Type B pancreatic cell (in vitro differentiated cells): ENCODE measurements around the gene SAMHD1. TPM values are rescaled to one million over a fixed set of nuclear protein-coding genes. Genes with fewer than 3 reads are reported as not detected.

ENCODE experiments used
- DNase-seq: peaks from one replicate; pipeline ENCODE4 v3.0.0; 2021; ENCODE audit warnings: mixed read lengths; ENCODE audit not compliant: unreplicated experiment; ENCODE audit errors: extremely low spot score
- H3K27ac Mint-ChIP-seq: 2 replicates; pipeline ENCODE4 v1.8.0; 2021; ENCODE audit warnings: mild to moderate bottlenecking, mixed read lengths
- H3K27me3 Mint-ChIP-seq: 2 replicates; pipeline ENCODE4 v1.8.0; 2021; ENCODE audit warnings: mixed read lengths
- H3K36me3 Mint-ChIP-seq: 2 replicates; pipeline ENCODE4 v1.8.0; 2021; ENCODE audit warnings: mixed read lengths
- H3K4me1 Mint-ChIP-seq: one replicate; pipeline ENCODE4 v1.8.0; 2021; ENCODE audit warnings: mixed read lengths; ENCODE audit not compliant: unreplicated experiment
- H3K4me3 Mint-ChIP-seq: 2 replicates; pipeline ENCODE4 v1.8.0; 2021; ENCODE audit warnings: mild to moderate bottlenecking, mixed read lengths
- H3K9me3 Mint-ChIP-seq: 2 replicates; pipeline ENCODE4 v1.8.0; 2021; ENCODE audit warnings: mixed read lengths
- total RNA-seq: library from RNA; stranded (reverse); gene quantifications from 2 replicates; pipeline ENCODE4 v1.2.1, GENCODE V29; 2021; ENCODE audit warnings: low replicate concordance
- TF ChIP-seq, protein P1 (sequence below): fragments of 200-600 bp; sonication (generic); conservative IDR thresholded peaks from 2 replicates; pipeline ENCODE4 v1.5.0; 2021; ENCODE audit warnings: antibody characterized with exemption, mild to moderate bottlenecking

SAMHD1 gene
- total RNA-seq, 1 donor from 2014 or later: 33.4 TPM

DNA sequence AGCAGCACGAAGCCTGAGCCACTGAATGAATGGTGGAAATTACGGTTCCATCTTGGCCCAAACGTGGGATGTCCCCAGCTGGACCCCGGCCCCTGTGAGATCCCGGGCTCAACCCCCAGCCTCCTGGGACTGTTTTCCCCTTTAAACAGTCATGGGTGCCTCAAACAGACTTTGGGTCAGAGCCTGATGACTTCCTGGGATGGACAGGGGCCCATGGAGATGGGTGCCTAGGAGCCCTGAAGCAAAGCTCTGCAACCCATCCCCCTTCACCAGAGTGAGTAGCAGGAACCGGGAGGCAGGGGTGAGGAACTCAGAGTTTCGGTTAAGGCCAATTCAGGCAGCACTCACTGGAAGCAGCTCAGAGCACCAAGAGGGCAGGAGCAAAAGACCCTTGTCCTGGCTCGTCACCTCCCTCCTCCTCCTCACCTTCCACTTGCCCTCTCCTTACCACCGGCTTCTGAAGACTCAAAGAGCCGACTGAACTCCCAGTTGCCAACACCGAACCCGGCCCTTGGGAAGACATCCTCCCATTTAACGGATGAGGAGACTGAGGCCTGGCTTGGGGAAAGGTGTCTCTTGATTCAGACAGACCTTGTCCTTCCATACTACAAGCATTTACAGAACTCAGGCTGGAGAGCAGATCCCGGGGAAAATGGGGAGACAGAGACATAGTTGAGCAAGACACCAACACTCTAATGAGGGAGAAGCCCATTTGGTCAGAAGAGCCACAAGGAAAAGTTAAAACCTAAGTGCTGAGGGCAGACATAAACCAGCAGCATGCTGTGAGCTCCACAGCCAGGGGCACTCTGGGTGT is 90.5 kb downstream of the SAMHD1 start:
- Mint-ChIP-seq H3K27me3 (no peaks in the 10 kb centered on the region), H3K27ac (peak overlapping the region; percentile 46), H3K9me3 (no peaks in the 10 kb centered on the region), H3K4me3 (peak overlapping the region; percentile 92), H3K4me1 (peaks cover 35% of the 10 kb centered on the region), H3K36me3 (no peaks in the 10 kb centered on the region)
- TF ChIP-seq, protein P1, sequence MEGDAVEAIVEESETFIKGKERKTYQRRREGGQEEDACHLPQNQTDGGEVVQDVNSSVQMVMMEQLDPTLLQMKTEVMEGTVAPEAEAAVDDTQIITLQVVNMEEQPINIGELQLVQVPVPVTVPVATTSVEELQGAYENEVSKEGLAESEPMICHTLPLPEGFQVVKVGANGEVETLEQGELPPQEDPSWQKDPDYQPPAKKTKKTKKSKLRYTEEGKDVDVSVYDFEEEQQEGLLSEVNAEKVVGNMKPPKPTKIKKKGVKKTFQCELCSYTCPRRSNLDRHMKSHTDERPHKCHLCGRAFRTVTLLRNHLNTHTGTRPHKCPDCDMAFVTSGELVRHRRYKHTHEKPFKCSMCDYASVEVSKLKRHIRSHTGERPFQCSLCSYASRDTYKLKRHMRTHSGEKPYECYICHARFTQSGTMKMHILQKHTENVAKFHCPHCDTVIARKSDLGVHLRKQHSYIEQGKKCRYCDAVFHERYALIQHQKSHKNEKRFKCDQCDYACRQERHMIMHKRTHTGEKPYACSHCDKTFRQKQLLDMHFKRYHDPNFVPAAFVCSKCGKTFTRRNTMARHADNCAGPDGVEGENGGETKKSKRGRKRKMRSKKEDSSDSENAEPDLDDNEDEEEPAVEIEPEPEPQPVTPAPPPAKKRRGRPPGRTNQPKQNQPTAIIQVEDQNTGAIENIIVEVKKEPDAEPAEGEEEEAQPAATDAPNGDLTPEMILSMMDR: no peak
- DNase-seq: no peak

DNA sequence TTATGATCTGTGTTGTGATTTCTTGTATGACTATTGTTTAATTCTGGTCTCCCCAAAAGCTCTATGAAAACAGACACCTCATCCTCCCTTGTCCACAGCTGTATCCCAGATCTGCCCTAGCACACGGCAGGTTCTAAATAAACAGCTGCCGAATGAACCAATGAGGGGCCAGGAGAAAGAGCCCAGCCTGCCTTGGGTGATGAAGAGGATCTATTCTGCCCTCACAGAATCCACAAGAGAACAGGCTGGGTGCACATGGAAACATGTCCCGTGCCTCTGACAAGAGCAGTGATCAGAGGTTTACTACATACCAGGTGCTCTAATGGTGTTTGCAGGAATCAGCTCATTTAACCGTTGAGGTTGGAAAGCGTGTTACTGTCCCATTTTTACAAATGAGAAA is 91.2 kb downstream of the SAMHD1 start:
- no peaks in the 10 kb centered on the region for H3K9me3 Mint-ChIP-seq
- no peaks in the 10 kb centered on the region for H3K27me3 Mint-ChIP-seq
- H3K4me1 Mint-ChIP-seq: peaks cover 35% of the 10 kb centered on the region
- TF ChIP-seq, protein P1: no peak
- no peaks in the 10 kb centered on the region for H3K36me3 Mint-ChIP-seq
- H3K4me3 Mint-ChIP-seq: peak overlapping the region; percentile 81
- H3K27ac Mint-ChIP-seq: peak overlapping the region; percentile 73
- no peak for DNase-seq

DNA sequence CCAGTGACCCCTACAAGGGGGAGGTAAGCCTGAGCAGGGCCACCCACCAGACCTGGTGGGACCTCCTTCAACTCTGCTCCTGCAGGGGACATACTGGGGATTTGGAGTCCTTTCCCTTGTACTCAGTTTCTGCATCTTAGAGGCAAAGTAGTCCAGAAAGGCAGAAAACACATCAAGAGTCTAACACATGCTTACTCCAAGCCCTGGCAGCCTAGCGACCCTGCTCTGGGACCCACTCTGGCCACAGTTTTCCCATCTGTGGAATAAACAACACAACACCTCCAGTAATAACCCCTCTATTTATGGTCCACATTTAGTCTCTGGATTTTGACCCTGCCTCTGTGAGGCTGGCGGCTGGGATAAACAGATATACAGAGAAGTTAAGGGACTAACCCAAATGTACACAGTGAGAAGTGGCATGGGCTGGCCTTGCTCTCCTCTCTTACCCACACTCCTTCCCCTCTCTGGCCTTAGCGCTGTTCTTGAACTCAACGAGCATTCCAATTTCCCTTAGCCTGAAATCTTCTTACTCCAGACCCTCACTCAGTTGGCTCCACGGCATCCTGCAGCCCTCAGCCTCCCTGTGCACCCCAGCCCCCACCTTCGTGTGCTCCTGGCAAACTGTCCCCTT is 91.7 kb downstream of the SAMHD1 start:
- Mint-ChIP-seq H3K4me3 (peak overlapping the region; percentile 81), H3K27me3 (no peaks in the 10 kb centered on the region), H3K9me3 (no peaks in the 10 kb centered on the region), H3K4me1 (peaks cover 37% of the 10 kb centered on the region), H3K36me3 (no peaks in the 10 kb centered on the region), H3K27ac (peak overlapping the region; percentile 73)
- DNase-seq: no peak
- TF ChIP-seq, protein P1: no peak

DNA sequence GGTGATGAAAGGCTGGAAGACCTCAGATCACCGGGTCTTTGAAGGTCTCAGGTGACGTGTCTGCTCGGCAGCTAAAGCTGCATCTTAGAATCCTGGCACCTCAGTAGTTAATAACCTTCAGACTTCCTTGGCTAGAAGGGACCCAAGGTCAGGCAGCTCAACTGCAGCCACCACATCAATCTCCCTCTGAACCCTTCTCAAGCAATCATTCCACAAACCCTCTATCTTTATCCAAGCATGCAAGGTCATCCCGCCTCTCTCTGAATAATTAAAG is 92.3 kb downstream of the SAMHD1 start:
- TF ChIP-seq, protein P1: no peak
- peak overlapping the region; percentile 81 for H3K4me3 Mint-ChIP-seq
- peaks cover 38% of the 10 kb centered on the region for H3K4me1 Mint-ChIP-seq
- peak overlapping the region; percentile 73 for H3K27ac Mint-ChIP-seq
- no peaks in the 10 kb centered on the region for H3K9me3 Mint-ChIP-seq
- DNase-seq: no peak
- no peaks in the 10 kb centered on the region for H3K27me3 Mint-ChIP-seq
- H3K36me3 Mint-ChIP-seq: no peaks in the 10 kb centered on the region

DNA sequence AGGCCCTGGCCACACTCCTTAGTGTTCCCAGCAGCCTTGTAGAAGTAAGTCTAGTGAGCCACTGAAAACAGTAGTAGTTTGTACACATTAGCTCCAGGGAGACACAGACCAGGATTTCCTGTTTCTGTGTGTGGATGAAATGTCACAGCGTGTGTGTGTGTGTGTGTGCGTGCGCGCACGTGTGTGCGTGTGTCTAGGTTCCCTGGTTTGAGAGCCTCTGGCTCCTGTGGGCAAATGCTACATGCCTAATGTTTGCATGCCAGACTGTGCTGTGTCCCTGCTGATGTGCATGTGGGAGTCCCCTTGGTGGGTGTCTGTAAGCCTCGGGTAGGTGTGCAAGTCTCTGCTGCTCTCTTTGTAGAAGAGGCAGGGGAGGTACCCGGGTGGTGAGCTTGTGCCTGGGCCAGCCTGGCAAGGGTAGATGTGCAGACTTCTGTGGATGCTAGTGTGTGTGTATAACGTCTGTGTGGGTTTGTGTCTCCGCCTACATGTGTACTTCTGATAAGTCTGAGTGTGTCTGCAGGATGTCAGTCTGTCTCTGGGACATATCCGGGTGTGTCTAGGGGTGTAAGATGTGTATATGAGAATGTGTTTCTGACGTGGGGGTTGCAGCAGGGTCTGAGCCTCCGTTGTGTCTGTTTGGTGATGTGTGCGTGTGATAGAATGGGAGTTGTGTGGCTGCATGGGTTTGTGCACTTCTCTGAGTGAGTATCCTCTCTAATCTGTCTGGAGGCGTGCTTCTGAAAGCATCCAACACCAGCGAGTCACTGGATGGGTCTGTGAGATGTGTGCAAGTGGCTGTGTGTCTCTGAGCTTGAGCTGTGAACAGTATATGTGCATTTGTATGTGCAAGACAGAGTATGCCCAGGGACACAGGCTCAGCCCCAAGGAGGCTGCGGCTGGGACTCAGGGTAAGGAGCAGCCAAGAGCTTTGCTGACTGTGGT is 94.5 kb downstream of the SAMHD1 start:
- H3K9me3 Mint-ChIP-seq: no peaks in the 10 kb centered on the region
- H3K27me3 Mint-ChIP-seq: no peaks in the 10 kb centered on the region
- H3K4me1 Mint-ChIP-seq: peaks cover 37% of the 10 kb centered on the region
- DNase-seq: no peak
- H3K36me3 Mint-ChIP-seq: peaks cover under 1% of the 10 kb centered on the region
- TF ChIP-seq, protein P1: no peak
- peak overlapping the region; percentile 44 for H3K27ac Mint-ChIP-seq
- H3K4me3 Mint-ChIP-seq: no peak overlapping the region
